GM21390 (cell line): ENCODE measurements around the gene CFB.
A peak's percentile ranks its signal among the peaks of the same experiment; 100 is the strongest.
"Not testable (repeated sequence)": the region's sequence is repeated elsewhere in the genome, so short reads cannot be mapped to it uniquely, and the experiment has no call there.

Experiments
- ATAC-seq: cut with Tn5 transposase; IDR thresholded peaks from one replicate; pipeline ENCODE4 v1.9.1; 2021; ENCODE audit not compliant: unreplicated experiment

The CFB gene

GRCh38 chr6:31945507-31946369 lies at the start of gene CFB:
CFB (plus strand) TSS chr6:31946095; CDS start chr6:31946222, 127 bp downstream.
- ATAC-seq, result no peak

DNA sequence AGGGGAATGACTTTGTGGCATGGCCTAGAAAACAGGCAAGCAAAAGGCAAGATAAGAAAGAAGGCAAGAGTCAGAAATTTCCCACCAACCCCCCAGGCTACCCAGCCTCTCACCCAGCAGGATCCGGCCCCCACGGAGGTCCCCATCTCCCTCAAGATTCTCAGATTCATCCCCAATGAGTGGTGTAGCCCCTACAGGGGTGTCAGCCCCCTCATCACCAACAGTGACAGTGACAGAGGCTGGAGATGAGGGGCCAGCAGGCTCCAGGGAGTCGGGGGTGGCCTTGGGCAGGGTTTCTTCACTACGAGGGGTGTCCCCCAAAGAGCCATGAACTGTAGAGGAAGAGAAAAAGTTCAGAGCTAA lies 49.4 kb upstream of the CFB start:
- ATAC-seq, result no peak

DNA sequence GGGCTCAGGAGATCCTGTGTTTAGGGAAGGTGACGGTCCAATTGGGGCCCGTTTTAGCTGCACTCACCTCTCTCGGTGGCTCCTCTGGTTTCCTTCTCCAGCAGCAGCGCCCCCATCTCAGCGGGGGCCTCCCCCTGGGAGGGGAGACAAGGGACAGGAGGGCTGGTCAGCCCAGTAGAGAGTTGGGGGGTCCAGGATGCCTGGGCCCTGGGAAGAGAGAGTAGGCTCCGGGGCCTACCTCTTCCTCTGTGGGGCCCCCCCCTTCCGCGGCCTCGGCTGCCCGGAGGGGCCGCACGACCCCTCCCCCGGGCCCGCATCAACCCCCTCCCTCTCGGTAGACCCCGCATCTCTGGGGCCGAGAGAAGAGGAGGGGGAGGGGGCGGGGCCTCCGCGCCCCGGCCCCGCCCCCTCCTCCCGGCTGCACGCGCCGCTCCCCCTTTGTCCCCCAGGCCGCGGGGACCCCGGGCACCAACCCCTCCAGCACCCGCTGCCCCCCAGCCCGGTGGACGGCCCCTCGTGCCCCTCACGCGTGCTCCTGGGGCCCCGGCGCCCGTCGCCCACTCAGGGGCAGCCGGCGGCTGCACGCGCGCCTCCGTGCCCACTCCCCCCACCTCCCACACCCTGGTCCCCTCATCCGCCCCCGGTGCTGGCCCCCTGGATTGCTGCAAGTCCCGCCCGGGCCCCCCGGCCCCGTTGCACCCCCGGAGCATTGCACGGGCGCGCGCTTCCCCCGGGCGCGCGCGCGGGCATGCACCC lies 48.9 kb upstream of the CFB start:
- ATAC-seq, result no peak

GRCh38 chr6:31897612-31898382 lies 48.1 kb upstream of the CFB start, which contains the start of gene EHMT2:
EHMT2 (minus strand) TSS chr6:31897698; CDS start chr6:31897677, 21 bp downstream.
- peak; percentile 59 for ATAC-seq

- ATAC-seq, result no peak
Observed at GRCh38 chr6:31898383-31899011, 47.4 kb upstream of the CFB start.

GRCh38 chr6:31899215-31899614 lies 46.7 kb upstream of the CFB start:
- ATAC-seq, result no peak

DNA sequence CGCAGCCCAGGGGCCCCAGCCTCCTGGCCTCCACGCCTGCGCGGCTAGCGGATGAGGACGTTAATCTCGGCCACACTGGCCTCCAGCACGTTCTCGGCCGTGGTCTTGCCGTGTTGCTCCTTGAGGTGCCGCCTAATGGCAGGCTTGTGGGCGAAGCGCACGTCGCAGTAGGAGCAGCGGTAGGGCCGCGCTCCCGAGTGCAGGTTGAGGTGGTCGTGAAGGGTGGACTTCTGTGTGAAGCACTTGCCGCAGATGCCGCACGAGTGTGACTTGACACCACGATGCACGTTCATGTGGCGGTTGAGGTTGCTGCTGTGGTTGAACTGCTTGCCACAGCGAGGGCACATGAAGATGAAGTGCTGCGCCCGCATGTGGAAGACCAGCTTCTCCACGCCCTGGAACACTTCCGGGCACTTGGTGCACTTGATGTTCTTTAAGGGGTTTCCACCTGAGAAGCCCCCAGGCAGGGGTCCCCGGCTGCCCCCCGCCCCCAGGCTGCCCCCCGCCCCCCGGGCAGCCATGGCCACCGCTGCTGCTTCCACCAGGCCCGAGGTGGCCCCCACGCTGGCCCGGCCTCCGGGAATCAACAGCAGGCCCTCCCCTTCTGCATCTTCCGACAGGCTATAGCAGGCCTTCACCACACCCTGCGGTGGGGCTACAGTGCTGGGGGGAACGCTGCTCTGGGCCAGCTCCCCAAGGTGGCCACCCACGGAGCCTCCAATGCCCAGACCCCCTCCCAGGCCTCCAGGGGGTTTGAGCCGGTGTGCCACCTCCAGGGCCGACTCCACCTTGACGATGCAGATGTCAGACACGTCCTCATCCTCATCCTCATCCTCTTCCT lies 45.8 kb upstream of the CFB start:
- ATAC-seq, result no peak

- ATAC-seq, result no peak
Observed at GRCh38 chr6:31900917-31901414, 44.9 kb upstream of the CFB start.

DNA sequence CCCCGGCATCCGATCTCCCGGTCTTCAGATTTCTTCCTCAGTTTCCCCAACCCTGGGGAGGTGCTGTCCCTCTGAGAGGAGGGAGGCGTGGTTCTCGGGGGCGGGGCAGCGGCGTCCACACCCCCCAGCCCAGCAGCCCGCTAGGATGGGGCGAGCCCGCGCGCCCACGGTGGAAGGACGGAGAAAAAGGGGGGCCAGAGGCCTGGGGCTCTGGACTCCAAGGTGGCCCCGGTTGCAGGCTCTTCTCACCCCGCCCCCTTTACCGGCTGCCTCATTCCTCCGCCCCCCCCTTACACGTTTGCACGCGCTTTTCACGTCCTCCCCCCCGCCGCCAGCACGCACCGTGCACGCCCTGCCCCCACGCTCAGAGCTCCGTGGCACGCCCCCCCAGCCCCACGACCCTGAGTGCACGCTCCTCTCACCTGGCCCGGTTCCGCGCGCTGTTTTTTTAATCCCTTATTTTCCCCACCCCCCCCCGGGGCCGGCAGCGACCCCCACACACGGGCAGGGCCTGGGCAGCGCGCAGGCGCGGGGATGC lies 44.4 kb upstream of the CFB start:
- ATAC-seq, result no peak

DNA sequence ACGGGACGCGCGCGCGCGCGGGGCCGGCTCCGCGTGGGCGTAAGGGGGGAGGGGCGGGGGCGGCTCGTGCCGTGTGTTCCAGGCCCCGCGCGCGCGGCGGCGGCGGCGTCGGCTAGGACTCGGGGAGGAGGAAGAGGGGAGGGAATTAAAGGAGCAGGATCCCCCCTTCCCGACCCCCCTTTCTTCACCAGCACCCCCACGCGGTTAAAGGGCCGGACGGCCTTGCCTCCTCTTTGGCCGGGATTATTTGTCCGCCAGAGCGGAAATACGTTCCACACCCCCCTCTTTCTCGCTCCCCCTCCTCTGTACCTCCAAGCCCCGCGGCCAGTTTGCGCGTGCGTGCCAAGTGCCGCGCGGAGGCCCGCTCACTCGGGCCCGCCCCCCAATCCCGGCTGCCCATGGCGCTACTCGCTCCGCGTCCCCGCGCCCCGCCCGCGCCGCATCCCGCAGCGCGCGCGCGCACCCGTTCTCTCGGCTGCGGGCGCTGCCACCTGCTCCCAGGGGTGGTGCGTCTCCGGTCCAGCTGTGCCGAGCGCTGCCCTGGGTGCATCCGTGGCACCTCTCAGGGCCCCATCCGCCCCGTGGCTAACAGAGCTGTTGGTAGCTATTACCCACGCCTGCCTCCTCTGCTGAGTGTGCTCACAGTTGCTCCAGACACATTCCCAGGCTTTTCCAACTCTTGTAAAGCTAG lies 43.8 kb upstream of the CFB start, which contains the start of gene ZBTB12:
Gene ZBTB12 (minus strand): TSS at position 134 of the 691 bp plus-strand sequence. CDS start 781 bp downstream, outside the sequence.
- ATAC-seq, result no peak

GRCh38 chr6:31903957-31904356 lies 41.9 kb upstream of the CFB start:
- ATAC-seq, result no peak

GRCh38 chr6:31905041-31905440 lies 40.9 kb upstream of the CFB start:
- ATAC-seq, result no peak

GRCh38 chr6:31906122-31906521 lies 39.8 kb upstream of the CFB start:
- no peak for ATAC-seq

DNA sequence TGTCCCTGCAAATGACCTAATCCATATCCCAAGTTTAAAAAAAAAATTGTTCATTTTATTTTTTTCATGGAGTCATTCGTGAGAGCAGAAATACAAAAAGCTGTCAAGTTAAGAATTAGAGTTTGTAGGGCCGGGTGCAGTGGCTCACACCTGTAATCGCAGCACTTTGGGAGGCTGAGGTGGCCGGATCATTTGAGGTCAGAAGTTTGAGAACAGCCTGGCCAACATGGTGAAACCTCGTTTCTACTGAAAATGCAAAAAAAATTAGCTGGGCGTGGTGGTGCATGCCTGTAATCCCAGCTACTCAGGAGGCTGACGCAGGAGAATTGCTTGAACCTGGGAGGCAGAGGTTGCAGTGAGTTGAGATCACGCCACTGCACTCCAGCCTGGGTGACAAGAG lies 39.2 kb upstream of the CFB start:
- ATAC-seq, result not testable (repeated sequence)

GRCh38 chr6:31907158-31907813 lies 38.6 kb upstream of the CFB start:
- ATAC-seq, result no peak

GRCh38 chr6:31908255-31908654 lies 37.6 kb upstream of the CFB start:
- ATAC-seq, result not testable (repeated sequence)

DNA sequence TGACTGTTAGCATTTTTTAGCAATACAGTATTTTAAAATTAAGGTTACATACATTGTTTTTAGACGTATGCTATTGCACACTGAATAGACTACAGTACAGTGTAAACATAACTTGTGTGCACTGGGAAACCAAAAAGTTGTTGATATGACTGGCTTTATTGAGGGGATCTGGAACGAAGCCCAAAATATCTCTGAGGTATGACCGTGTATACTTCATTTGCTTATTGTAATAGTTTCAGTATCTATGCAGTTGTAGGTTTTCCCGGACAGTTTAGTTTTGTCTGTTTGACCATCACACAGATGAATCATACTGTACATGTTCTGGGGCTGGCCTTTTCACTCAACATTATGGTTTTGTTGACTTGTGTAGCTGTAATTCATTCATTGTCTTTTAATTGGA lies 37.1 kb upstream of the CFB start:
- peak; percentile 82 for ATAC-seq

- not testable (repeated sequence) for ATAC-seq
Observed at GRCh38 chr6:31909298-31909697, 36.6 kb upstream of the CFB start.
